Vagina (tissue), 2 donors: ENCODE measurements around the gene EXOC6.

Source experiments
- POLR2A ChIP-seq, 2 donors: fragments of 450-650 bp; IDR thresholded peaks; one replicate each; pipeline ENCODE4 v1.6.1; 2017; ENCODE audit warnings: antibody characterized with exemption in 2 of 2, mild to moderate bottlenecking in 2 of 2, moderate library complexity in 2 of 2
- TF ChIP-seq, protein P1 (sequence below), 3 experiments: fragments of 450-650 bp in 2 of 3; fragments of 200-600 bp in 1 of 3; sonication (generic) in 1 of 3; IDR thresholded peaks; one replicate each; pipeline ENCODE4 v1.5.1; 2017 to 2019; ENCODE audit warnings: antibody characterized with exemption in 3 of 3, mild to moderate bottlenecking in 2 of 3, moderate library complexity in 2 of 3

DNA sequence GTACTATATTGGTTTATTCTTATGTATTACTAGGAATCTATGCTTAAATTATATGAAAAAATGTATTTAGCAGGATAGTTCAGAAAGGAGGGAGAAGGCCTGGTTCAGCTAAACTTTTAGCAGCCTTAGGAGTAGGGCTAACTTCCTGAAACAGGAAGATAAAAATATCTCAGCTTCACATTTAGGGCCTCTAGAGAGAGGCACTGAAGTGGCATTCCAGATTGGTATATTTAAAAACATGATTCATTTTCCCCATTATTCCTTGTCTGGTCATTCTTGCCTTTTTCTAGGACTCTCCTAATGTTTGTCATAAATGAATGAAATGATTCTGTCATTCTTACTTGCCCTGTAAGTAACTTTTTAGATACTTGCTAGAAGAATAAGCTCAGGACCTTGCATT is 149.3 kb downstream of the EXOC6 start:
- TF ChIP-seq POLR2A (IDR thresholded peaks at IDR 0.05): no peak
- TF ChIP-seq, protein P1, sequence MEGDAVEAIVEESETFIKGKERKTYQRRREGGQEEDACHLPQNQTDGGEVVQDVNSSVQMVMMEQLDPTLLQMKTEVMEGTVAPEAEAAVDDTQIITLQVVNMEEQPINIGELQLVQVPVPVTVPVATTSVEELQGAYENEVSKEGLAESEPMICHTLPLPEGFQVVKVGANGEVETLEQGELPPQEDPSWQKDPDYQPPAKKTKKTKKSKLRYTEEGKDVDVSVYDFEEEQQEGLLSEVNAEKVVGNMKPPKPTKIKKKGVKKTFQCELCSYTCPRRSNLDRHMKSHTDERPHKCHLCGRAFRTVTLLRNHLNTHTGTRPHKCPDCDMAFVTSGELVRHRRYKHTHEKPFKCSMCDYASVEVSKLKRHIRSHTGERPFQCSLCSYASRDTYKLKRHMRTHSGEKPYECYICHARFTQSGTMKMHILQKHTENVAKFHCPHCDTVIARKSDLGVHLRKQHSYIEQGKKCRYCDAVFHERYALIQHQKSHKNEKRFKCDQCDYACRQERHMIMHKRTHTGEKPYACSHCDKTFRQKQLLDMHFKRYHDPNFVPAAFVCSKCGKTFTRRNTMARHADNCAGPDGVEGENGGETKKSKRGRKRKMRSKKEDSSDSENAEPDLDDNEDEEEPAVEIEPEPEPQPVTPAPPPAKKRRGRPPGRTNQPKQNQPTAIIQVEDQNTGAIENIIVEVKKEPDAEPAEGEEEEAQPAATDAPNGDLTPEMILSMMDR (IDR thresholded peaks at IDR 0.05): no peak
